HepG2 (cell line): ENCODE data around the gene TULP4. TPM values are rescaled to one million over a fixed set of nuclear protein-coding genes. Genes with fewer than 3 reads are reported as not detected.

Experiments
- CBX1 ChIP-seq: IDR thresholded peaks from one replicate; pipeline ENCODE4 v1.6.1; 2016; ENCODE audit warnings: antibody characterized with exemption, low read depth
- E2F2 ChIP-seq: sonication (generic); formaldehyde crosslinking; IDR thresholded peaks from 2 replicates; pipeline ENCODE4 v1.4.0; 2020; ENCODE audit warnings: missing genetic modification reagents, borderline replicate concordance
- HCFC1 ChIP-seq: fragments of 150-350 bp; IDR thresholded peaks from 2 replicates; pipeline ENCODE4 v1.6.1; 2014; ENCODE audit warnings: low read depth, low read length
- IRF9 ChIP-seq: sonication (generic); formaldehyde crosslinking; IDR thresholded peaks from 2 replicates; pipeline ENCODE4 v1.8.0; 2022; ENCODE audit warnings: missing genetic modification reagents, mild to moderate bottlenecking, borderline replicate concordance
- KDM2A ChIP-seq: sonication (generic); formaldehyde crosslinking; IDR thresholded peaks from 2 replicates; pipeline ENCODE4 v1.4.0; 2020; ENCODE audit warnings: low read depth, missing genetic modification reagents, borderline replicate concordance
- NRL ChIP-seq: sonication (generic); formaldehyde crosslinking; IDR thresholded peaks from 2 replicates; pipeline ENCODE4 v1.5.0; 2020; ENCODE audit warnings: missing genetic modification reagents, mild to moderate bottlenecking, moderate library complexity, borderline replicate concordance
- PATZ1 ChIP-seq: sonication (generic); formaldehyde crosslinking; IDR thresholded peaks from 2 replicates; pipeline ENCODE4 v1.4.0; 2020; ENCODE audit warnings: missing genetic modification reagents
- YEATS4 ChIP-seq: sonication (generic); formaldehyde crosslinking; IDR thresholded peaks from 2 replicates; pipeline ENCODE4 v1.4.0; 2020; ENCODE audit warnings: missing genetic modification reagents, borderline replicate concordance
- ZFP41 ChIP-seq: sonication (generic); formaldehyde crosslinking; IDR thresholded peaks from 2 replicates; pipeline ENCODE4 v1.4.0; 2020; ENCODE audit warnings: mild to moderate bottlenecking, missing genetic modification reagents, borderline replicate concordance
- ZMYM3 ChIP-seq: sonication (generic); formaldehyde crosslinking; IDR thresholded peaks from 2 replicates; pipeline ENCODE4 v1.5.1; 2020; ENCODE audit warnings: mild to moderate bottlenecking, missing genetic modification reagents
- ZNF335 ChIP-seq: sonication (generic); formaldehyde crosslinking; IDR thresholded peaks from 2 replicates; pipeline ENCODE4 v1.4.0; 2020; ENCODE audit warnings: missing genetic modification reagents
- ZNF33B ChIP-seq: sonication (generic); formaldehyde crosslinking; IDR thresholded peaks from 2 replicates; pipeline ENCODE4 v1.5.1; 2020; ENCODE audit warnings: mild to moderate bottlenecking, missing genetic modification reagents
- ZNF556 ChIP-seq: sonication (generic); formaldehyde crosslinking; IDR thresholded peaks from 2 replicates; pipeline ENCODE4 v1.4.0; 2020; ENCODE audit warnings: mild to moderate bottlenecking, missing genetic modification reagents, borderline replicate concordance
- ZNF557 ChIP-seq: sonication (generic); formaldehyde crosslinking; IDR thresholded peaks from 2 replicates; pipeline ENCODE4 v1.4.0; 2020; ENCODE audit warnings: missing genetic modification reagents
- ZSCAN20 ChIP-seq: sonication (generic); formaldehyde crosslinking; IDR thresholded peaks from 2 replicates; pipeline ENCODE4 v1.4.0; 2020; ENCODE audit warnings: missing genetic modification reagents, mild to moderate bottlenecking, borderline replicate concordance
- polyA plus RNA-seq, 8 experiments: library from polyadenylated mRNA; depleted of rRNA in 3 of 8; stranded (reverse) in 7 of 8; unstranded in 1 of 8; fragments of >200 nt; fragmentation: Illumina TruSeq in 4 of 8; extraction: Trizol in 4 of 8; gene quantifications; 2 replicates each; pipeline versions ENCODE4 v1.2.1 to v1.2.3, GENCODE V29; 2011 to 2016; ENCODE audit warnings: low read depth in 4 of 8, missing spikeins in 1 of 8, mixed read lengths in 1 of 8; ENCODE audit not compliant: insufficient read depth in 1 of 8
- total RNA-seq, 5 experiments: library from RNA; depleted of rRNA; stranded (reverse); fragments of >200 nt; fragmentation: Illumina TruSeq; extraction: Trizol; gene quantifications; 2 replicates each; pipeline ENCODE4 v1.2.3, GENCODE V29; 2016; ENCODE audit warnings: low read depth in 1 of 5
- TF ChIP-seq, protein P1 (sequence below): sonication (generic); formaldehyde crosslinking; IDR thresholded peaks from 2 replicates; pipeline ENCODE4 v1.4.0; 2020; ENCODE audit warnings: missing genetic modification reagents
- TF ChIP-seq, protein P2 (sequence below): sonication (generic); formaldehyde crosslinking; IDR thresholded peaks from 2 replicates; pipeline ENCODE4 v1.4.0; 2020; ENCODE audit warnings: mild to moderate bottlenecking, missing genetic modification reagents
- TF ChIP-seq, protein P3 (sequence below): sonication (generic); formaldehyde crosslinking; IDR thresholded peaks from 2 replicates; pipeline ENCODE4 v1.5.0; 2020; ENCODE audit warnings: mild to moderate bottlenecking, missing genetic modification reagents, moderate library complexity

TULP4 gene
- total and polyA plus RNA-seq, 2 of the 13 experiments (the other 11 are each of a cell fraction or from before 2014, with no cell fraction given): 21.1 to 122 TPM

GRCh38 chr6:158536891-158537798, 224.9 kb downstream of the TULP4 start (continued):
- TF ChIP-seq, protein P1, sequence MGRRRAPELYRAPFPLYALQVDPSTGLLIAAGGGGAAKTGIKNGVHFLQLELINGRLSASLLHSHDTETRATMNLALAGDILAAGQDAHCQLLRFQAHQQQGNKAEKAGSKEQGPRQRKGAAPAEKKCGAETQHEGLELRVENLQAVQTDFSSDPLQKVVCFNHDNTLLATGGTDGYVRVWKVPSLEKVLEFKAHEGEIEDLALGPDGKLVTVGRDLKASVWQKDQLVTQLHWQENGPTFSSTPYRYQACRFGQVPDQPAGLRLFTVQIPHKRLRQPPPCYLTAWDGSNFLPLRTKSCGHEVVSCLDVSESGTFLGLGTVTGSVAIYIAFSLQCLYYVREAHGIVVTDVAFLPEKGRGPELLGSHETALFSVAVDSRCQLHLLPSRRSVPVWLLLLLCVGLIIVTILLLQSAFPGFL (CRISPR knock-in tag): no peak
- TF ChIP-seq PATZ1 (CRISPR knock-in tag): peak; percentile 94
- TF ChIP-seq, protein P2, sequence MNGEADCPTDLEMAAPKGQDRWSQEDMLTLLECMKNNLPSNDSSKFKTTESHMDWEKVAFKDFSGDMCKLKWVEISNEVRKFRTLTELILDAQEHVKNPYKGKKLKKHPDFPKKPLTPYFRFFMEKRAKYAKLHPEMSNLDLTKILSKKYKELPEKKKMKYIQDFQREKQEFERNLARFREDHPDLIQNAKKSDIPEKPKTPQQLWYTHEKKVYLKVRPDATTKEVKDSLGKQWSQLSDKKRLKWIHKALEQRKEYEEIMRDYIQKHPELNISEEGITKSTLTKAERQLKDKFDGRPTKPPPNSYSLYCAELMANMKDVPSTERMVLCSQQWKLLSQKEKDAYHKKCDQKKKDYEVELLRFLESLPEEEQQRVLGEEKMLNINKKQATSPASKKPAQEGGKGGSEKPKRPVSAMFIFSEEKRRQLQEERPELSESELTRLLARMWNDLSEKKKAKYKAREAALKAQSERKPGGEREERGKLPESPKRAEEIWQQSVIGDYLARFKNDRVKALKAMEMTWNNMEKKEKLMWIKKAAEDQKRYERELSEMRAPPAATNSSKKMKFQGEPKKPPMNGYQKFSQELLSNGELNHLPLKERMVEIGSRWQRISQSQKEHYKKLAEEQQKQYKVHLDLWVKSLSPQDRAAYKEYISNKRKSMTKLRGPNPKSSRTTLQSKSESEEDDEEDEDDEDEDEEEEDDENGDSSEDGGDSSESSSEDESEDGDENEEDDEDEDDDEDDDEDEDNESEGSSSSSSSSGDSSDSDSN (CRISPR knock-in tag): peak; percentile 86
- peak; percentile 81; the same call in 1 of the 2 replicates for TF ChIP-seq ZSCAN20 (CRISPR knock-in tag)
- no peak for TF ChIP-seq ZNF557
- TF ChIP-seq, protein P3, sequence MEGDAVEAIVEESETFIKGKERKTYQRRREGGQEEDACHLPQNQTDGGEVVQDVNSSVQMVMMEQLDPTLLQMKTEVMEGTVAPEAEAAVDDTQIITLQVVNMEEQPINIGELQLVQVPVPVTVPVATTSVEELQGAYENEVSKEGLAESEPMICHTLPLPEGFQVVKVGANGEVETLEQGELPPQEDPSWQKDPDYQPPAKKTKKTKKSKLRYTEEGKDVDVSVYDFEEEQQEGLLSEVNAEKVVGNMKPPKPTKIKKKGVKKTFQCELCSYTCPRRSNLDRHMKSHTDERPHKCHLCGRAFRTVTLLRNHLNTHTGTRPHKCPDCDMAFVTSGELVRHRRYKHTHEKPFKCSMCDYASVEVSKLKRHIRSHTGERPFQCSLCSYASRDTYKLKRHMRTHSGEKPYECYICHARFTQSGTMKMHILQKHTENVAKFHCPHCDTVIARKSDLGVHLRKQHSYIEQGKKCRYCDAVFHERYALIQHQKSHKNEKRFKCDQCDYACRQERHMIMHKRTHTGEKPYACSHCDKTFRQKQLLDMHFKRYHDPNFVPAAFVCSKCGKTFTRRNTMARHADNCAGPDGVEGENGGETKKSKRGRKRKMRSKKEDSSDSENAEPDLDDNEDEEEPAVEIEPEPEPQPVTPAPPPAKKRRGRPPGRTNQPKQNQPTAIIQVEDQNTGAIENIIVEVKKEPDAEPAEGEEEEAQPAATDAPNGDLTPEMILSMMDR (CRISPR knock-in tag): peak; percentile 7; the same call in 1 of the 2 replicates
- no peak; the same call in 1 of the 2 replicates for TF ChIP-seq ZNF556 (CRISPR knock-in tag)
- no peak for TF ChIP-seq NRL (CRISPR knock-in tag)
- peak; percentile 86 for TF ChIP-seq ZMYM3 (CRISPR knock-in tag)
- TF ChIP-seq ZFP41 (CRISPR knock-in tag): 0 out of 2 replicates have a peak, but pooled peaks have one; percentile 48
- TF ChIP-seq KDM2A (CRISPR knock-in tag): 0 out of 2 replicates have a peak, but pooled peaks have one; percentile 12
- TF ChIP-seq HCFC1: no peak
- peak; percentile 14 for TF ChIP-seq CBX1
- TF ChIP-seq ZNF335 (CRISPR knock-in tag): no peak
- peak; percentile 71 for TF ChIP-seq YEATS4
- peak; percentile 45; the same call in 1 of the 2 replicates for TF ChIP-seq IRF9 (CRISPR knock-in tag)
- no peak for TF ChIP-seq ZNF33B (CRISPR knock-in tag)
- TF ChIP-seq E2F2 (CRISPR knock-in tag): 0 out of 2 replicates have a peak, but pooled peaks have one; percentile 32
